Left lung (tissue), 10 donors: ENCODE results near the gene RNLS. TPM values are rescaled to one million over a fixed set of nuclear protein-coding genes. Genes with fewer than 3 reads are reported as not detected.

Experiments
- ATAC-seq: fragments of 200-7000 bp; cut with Tn5 transposase; one replicate; pipeline ENCODE4 v1.9.1; 2020; ENCODE audit warnings: moderate library complexity
- DNase-seq, 4 donors: peaks; one replicate each; pipeline ENCODE4 v3.0.0-alpha.2; 2013 to 2020
- H3K27ac ChIP-seq, 2 donors: fragments of 200-600 bp; sonication (generic) in 1 of 2; one replicate each; pipeline versions ENCODE4 v1.5.0 to v1.8.0; 2020 to 2021
- H3K27me3 ChIP-seq, 2 donors: fragments of 200-600 bp; sonication (generic) in 1 of 2; one replicate each; pipeline versions ENCODE4 v1.5.0 to v1.8.0; 2020 to 2021
- H3K36me3 ChIP-seq, 2 donors: fragments of 200-600 bp; sonication (generic) in 1 of 2; one replicate each; pipeline versions ENCODE4 v1.5.0 to v1.8.0; 2020 to 2021
- H3K4me1 ChIP-seq, 2 donors: fragments of 200-600 bp; one replicate each; pipeline ENCODE4 v1.8.0; 2021
- H3K4me3 ChIP-seq, 2 donors: fragments of 200-600 bp; sonication (generic) in 1 of 2; one replicate each; pipeline versions ENCODE4 v1.5.0 to v1.8.0; 2020 to 2021; ENCODE audit warnings: mild to moderate bottlenecking in 1 of 2
- H3K9me3 ChIP-seq, 2 donors: fragments of 200-600 bp; sonication (generic) in 1 of 2; one replicate each; pipeline versions ENCODE4 v1.5.0 to v1.8.0; 2020 to 2021
- intact Hi-C, 2 donors: fragments of 100-400 bp; cut with DNase I; formaldehyde crosslinking; loops; one replicate each; pipeline versions ENCODE4 v1.11.2 to v1.14.2; 2022
- polyA plus RNA-seq, 6 donors: library from polyadenylated mRNA; unstranded; fragments of 120-200 nt; gene quantifications; one replicate each; pipeline ENCODE4 v1.2.1, GENCODE V29; 2013; ENCODE audit not compliant: insufficient read length in 6 of 6
- total RNA-seq, 2 donors: library from RNA; stranded (reverse); fragmentation: NEBNext Ultra II Directional; extraction: Animal tissue kit (Norgen Biotek cat#: 25700); gene quantifications; one replicate each; pipeline ENCODE4 v1.2.1, GENCODE V29; 2021
- TF ChIP-seq, protein P1 (sequence below), 2 donors: fragments of 200-600 bp; sonication (generic) in 1 of 2; IDR thresholded peaks; one replicate each; pipeline versions ENCODE4 v1.5.0 to v1.8.0; 2021; ENCODE audit warnings: antibody characterized with exemption in 2 of 2
- donor health status: DM: no; HTN: yes; CAD: no.
- donor health status: DM: no; HTN: no; CAD: no.

Gene RNLS
- total and polyA plus RNA-seq, 8 donors: 4.1 to 8.8 (median 5.2) TPM

DNA sequence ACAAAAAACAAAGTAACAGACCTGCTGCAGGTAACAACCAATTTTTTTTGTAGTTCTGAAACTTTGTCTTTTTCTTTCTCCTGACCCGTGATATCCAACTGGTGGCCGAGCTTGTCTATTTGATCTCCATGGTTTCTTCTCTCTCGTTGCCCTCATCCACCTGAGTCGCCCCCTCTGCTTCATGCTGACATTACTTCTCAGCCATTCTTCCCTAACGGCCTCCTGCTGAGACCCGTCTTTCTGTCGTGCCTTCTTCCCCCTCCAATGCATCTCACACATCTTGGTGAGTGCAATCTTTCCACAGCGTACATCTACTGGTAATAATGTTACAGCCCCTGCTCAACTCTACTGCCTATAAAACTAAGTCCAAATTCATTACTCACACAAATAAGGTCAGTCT lies 352.9 kb downstream of the RNLS start:
- DNase-seq (no peak), ATAC-seq (no peak)
- Histone ChIP-seq H3K36me3 (no peaks in the 10 kb centered on the region), H3K4me3 (no peak overlapping the region), H3K27ac (no peak overlapping the region), H3K9me3 (no peaks in the 10 kb centered on the region), H3K4me1 (peaks cover 0 to 7% of the 10 kb centered on the region in 2 donors), H3K27me3 (no peaks in the 10 kb centered on the region)
- TF ChIP-seq, protein P1, sequence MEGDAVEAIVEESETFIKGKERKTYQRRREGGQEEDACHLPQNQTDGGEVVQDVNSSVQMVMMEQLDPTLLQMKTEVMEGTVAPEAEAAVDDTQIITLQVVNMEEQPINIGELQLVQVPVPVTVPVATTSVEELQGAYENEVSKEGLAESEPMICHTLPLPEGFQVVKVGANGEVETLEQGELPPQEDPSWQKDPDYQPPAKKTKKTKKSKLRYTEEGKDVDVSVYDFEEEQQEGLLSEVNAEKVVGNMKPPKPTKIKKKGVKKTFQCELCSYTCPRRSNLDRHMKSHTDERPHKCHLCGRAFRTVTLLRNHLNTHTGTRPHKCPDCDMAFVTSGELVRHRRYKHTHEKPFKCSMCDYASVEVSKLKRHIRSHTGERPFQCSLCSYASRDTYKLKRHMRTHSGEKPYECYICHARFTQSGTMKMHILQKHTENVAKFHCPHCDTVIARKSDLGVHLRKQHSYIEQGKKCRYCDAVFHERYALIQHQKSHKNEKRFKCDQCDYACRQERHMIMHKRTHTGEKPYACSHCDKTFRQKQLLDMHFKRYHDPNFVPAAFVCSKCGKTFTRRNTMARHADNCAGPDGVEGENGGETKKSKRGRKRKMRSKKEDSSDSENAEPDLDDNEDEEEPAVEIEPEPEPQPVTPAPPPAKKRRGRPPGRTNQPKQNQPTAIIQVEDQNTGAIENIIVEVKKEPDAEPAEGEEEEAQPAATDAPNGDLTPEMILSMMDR (IDR thresholded peaks at IDR 0.05): no peak
- intact Hi-C loops: no loop called here

DNA sequence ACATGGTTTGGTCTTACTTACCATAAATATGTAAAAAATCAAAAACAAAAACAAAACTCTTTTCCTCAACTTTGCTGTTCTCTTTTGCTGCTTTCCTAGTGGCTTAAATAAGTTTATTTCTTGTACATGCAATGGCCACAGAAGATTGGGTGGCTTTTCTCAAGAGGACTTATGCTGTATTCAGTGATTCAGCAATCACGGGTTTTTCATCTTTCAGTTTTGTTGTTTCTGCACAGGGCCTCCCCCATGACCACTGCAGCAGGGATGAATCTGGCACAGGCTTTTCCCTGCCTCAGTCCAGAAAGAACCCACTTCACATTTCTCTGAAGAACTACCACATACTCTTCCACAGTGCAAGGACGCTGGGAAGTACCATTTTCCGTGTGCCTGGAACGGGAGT lies 355.0 kb downstream of the RNLS start:
- ATAC-seq (no peak), DNase-seq (no peak)
- Histone ChIP-seq H3K27me3 (no peaks in the 10 kb centered on the region), H3K36me3 (no peaks in the 10 kb centered on the region), H3K27ac (no peak overlapping the region), H3K4me1 (peaks cover 0 to 6% of the 10 kb centered on the region in 2 donors), H3K4me3 (no peak overlapping the region), H3K9me3 (no peaks in the 10 kb centered on the region)
- intact Hi-C loops: no loop called here
- TF ChIP-seq, protein P1 (IDR thresholded peaks at IDR 0.05): no peak

DNA sequence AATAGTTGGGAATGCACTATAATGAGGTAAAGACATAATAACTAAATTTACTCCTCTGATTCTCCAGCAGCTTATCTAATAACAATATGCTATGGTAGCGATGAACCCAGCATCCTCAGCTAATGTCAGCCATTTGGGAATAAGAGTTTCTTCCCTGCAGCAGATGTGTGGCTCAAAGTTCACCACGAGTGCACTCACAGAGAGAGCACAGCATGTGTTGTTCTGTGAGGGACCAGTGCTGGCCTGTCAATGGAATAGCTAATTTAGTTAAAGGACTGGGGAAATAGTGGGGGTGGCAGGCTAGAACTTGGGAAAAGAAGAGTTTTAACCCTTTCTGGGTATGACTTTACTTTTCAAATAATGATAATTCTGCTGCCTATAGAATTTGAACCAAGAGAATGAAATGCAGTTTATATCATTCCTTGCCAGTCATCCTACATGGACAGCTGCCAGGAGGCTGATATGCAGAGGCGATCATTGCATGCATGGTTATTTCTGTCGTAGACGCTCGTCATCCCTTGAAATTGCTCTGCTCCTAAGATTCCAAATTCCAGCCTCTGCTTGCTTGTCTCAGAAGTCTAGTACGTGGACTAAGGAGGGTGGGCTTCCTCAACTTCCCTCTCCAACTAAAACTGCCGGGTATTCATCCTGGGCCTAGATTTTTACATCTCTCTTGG lies 355.6 kb downstream of the RNLS start:
- ATAC-seq (no peak), DNase-seq (no peak)
- no peaks in the 10 kb centered on the region for H3K9me3 ChIP-seq
- no peak overlapping the region for H3K4me3 ChIP-seq
- H3K4me1 ChIP-seq: no peaks in the 10 kb centered on the region
- H3K27ac ChIP-seq: no peak overlapping the region
- intact Hi-C loops: no loop called here
- H3K27me3 ChIP-seq: no peaks in the 10 kb centered on the region
- TF ChIP-seq, protein P1 (IDR thresholded peaks at IDR 0.05): no peak
- no peaks in the 10 kb centered on the region for H3K36me3 ChIP-seq

DNA sequence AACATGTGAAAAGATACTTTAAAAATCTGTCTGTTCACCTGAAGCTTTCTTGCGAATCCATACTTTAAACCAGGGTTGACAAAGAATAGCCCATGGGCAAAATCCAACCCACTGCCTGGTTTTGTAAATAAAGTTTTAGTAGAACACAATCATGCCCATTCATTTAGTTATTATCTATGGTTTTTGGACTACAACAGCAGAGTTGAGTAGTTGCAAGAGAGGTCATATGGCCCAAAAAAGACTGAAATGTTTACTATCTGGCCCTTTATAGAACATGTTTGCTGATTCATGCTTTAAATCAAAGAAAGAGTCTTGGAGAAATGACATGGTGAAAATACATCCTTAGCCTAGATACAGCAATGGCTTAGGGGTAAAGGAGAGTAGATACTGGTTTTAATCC lies 356.2 kb downstream of the RNLS start:
- no peaks in the 10 kb centered on the region for H3K36me3 ChIP-seq
- no peak overlapping the region for H3K4me3 ChIP-seq
- no peaks in the 10 kb centered on the region for H3K9me3 ChIP-seq
- intact Hi-C loops: no loop called here
- no peaks in the 10 kb centered on the region for H3K27me3 ChIP-seq
- ATAC-seq: no peak
- no peak overlapping the region for H3K27ac ChIP-seq
- TF ChIP-seq, protein P1 (IDR thresholded peaks at IDR 0.05): no peak
- DNase-seq: no peak
- no peaks in the 10 kb centered on the region for H3K4me1 ChIP-seq

DNA sequence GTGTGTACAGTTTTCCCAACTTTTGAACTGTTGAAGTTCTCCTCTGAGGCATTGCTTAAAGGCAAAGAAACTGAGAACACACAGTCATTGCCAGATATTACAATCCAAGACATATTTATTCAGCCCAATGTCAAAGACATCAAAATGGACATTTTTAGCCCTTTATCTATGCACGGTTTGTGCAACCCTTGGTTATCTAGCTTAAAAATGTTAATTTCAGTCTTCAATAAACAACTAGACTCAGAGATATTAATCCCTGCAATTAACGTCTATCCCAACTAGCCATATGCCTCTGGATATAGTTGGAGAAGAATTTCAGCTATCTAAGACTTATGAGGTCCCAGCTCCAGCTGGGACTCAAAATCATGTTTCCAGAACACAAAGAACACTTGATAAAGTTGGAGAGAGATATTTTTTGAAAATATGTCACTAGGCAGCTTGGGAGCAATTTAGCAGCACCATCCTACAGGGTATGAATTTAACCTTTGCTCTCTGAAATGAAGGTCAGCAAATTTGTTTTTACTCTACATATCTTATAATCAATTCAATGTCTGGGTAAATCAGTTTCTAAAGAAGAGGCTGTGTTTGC lies 357.0 kb downstream of the RNLS start:
- no peaks in the 10 kb centered on the region for H3K36me3 ChIP-seq
- no peak for ATAC-seq

More for the DNA sequence above, 357.0 kb downstream of the RNLS start:
- intact Hi-C loops: no loop called here
- Histone ChIP-seq H3K4me3 (no peak overlapping the region), H3K4me1 (no peaks in the 10 kb centered on the region), H3K27ac (no peak overlapping the region), H3K9me3 (no peaks in the 10 kb centered on the region), H3K27me3 (no peaks in the 10 kb centered on the region)
- TF ChIP-seq, protein P1 (IDR thresholded peaks at IDR 0.05): no peak
- DNase-seq: peak in 1 of 4 donors; percentile 55

Other genes with a start within 250 kb of the RNLS start
- not detected for gene LIPJ, start 3.4 kb upstream of the RNLS start, total RNA-seq
- gene LIPJ, start 3.4 kb upstream of the RNLS start, polyA plus RNA-seq: under 1 TPM; 0.07 to 0.41 (median 0.23) TPM
- not detected for gene LIPF, start 81.1 kb upstream of the RNLS start, total RNA-seq
- under 1 TPM in 3 of 6 donors, not detected in 3; 0.24 to 0.51 (median 0.38) TPM for gene LIPF, start 81.1 kb upstream of the RNLS start, polyA plus RNA-seq
- gene LIPK, start 122.9 kb upstream of the RNLS start, total RNA-seq: not detected
- gene LIPK, start 122.9 kb upstream of the RNLS start, polyA plus RNA-seq: not detected
- gene LIPN, start 176.7 kb upstream of the RNLS start, total RNA-seq: 1 to 10 TPM in 1 of 2 donors, not detected in 1; 1.2 TPM
- not detected for gene LIPN, start 176.7 kb upstream of the RNLS start, polyA plus RNA-seq
- not detected for gene LIPM, start 219.4 kb upstream of the RNLS start, total RNA-seq
- under 1 TPM in 1 of 6 donors, not detected in 5; 0.14 TPM for gene LIPM, start 219.4 kb upstream of the RNLS start, polyA plus RNA-seq